CD4-positive, alpha-beta T cell treated with Interleukin-4 for 1 hour (primary cell): Measurements from ENCODE around the gene LY6G5B.
A peak's percentile ranks its signal among the peaks of the same experiment; 100 is the strongest.
"Not testable (repeated sequence)": the region's sequence is repeated elsewhere in the genome, so short reads cannot be mapped to it uniquely, and the experiment has no call there.

ENCODE experiments used
- DNase-seq, 2 donors: peaks; one replicate each; pipeline ENCODE4 v3.0.0-alpha.2; 2020 to 2022

The LY6G5B gene

GRCh38 chr6:31692353-31692752, 22.6 kb downstream of the LY6G5B start:
- DNase-seq, result no peak

DNA sequence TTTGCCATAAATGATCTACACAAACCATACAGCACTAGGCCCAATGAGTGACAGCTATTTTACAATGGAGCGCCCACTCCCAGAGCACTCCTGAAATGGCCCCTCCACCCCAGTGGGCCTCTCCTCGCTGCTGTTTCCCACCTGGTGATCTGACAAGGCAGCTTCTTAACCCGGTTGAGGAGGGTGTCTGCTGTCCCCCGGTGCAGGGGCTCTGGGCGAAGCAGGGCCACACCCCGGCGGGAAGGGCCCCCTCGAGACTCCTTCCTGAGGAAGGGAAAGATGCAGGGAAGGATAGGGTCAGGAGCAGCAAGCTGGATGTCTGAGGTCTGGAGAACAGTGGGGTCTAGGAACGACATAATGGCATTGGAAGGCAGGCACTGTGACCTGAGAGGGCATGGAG, 23.1 kb downstream of the LY6G5B start:
- DNase-seq, result no peak

DNA sequence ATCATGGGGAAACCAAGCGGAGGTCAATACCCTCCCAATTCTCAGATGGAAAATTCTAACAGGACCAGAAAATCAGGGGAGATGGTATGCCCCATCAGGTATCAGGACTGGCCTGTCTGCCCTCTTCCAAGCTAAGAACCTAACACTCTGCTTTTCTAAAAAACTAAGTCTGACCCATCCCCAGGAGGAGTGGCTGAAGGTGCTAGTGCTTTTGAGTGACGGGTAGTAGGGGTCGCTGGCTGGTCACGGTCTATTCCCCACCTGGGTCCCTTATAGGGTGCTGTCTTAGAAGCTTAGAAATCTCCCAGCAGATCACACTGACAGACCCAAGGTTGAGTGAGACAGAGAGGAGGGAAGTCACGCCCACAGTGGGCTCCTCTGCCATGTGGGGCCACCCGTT, 23.8 kb downstream of the LY6G5B start:
- no peak for DNase-seq

- no peak for DNase-seq
Measured at GRCh38 chr6:31697555-31697954, 27.8 kb downstream of the LY6G5B start.

DNA sequence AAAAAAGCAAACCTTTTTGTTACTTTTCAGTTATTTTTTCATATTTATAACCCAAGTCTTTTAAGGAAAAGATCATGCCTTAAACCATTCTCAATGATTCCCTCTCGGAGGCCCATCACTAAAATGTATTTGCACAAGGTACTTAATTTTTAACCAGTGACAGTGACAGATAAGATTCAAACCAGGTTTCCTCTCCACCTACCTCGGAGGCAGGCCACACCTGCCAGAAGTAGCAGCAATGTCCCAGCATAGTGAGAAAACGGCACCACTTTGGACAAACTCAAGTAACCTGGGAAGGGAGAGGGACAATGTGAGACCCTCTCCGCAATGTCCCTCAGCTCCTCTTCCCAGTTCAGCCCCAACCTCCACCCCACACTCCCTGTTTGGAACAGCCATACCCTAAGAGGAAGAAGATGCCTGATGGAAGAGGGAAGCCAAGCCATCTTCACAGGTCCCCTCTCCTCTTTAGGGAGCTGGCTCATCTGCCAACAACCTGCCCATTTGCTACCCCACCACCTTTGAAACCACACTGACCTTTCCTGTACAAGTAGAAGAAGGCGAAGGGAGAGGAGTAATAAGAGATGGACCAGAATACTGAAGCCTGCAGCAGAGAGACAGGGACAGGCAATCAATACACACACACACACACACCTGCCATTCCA, 31.1 kb downstream of the LY6G5B start:
- DNase-seq, result no peak

DNA sequence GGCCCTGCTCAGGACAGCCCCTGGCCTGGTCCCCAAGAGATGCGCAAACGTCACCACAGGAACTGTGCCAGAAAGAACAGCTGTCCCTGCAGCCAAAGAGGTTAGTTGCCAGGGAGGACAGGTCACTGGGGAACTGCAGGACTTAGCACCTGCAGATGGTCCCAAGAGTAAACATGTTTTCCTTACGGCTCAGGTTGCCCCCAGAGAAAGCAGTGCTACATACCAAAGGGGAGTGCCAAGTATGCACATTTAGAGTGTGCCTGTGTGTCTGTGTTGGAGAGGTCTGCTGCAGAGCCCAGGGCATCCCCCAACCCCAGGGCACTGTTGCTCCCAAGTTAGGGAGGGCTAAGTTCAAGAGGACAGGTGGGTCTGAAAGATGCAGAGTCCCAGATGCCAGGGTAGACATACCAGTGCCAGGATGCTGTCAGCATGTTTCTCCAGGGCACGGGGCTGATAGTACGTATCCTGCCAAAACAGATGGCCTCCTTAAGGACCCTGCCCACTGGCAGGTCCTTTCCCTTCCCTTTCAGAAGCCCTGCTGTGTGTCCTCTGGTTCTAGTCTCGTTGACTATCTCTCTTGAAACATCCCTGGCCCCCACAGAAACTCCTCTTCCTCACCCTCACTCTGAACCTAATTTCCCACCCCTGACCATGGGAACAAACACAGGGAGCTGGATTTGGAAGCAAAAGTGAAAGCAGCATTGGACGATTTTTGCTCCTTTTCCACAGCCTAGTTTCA, 32.1 kb downstream of the LY6G5B start:
- peak in 1 of 2 donors; percentile 14 for DNase-seq

DNA sequence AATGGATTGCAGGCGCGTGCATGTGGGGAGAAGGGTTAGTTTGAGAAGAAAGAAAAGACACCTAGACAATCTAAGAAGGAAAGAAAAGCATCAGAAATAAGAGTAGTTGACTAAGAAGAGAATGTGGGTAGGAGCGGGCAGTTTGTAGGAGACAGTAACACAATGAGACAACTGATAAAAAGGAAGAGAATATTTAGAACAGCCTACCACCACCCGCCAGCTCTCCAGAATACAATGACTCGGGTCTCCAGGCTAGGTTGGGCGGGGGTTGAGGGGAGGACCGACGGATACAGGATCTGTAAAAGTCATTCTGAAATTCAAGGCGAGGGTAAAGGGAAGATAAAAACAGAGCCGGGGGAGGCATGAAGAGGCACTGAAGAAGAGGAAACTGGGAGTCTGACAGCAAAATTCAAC, 32.6 kb downstream of the LY6G5B start:
- no peak for DNase-seq

- DNase-seq, result peak; percentile 98 to 99
Measured at GRCh38 chr6:31702819-31703716, 33.3 kb downstream of the LY6G5B start, which contains the start of gene ABHD16A. ABHD16A (minus strand) TSS chr6:31703324; CDS start chr6:31703281, 43 bp downstream.

GRCh38 chr6:31705931-31706330, 36.2 kb downstream of the LY6G5B start:
- DNase-seq, result no peak

GRCh38 chr6:31706599-31706998, 36.8 kb downstream of the LY6G5B start, which contains the start of gene LY6G6F:
LY6G6F (plus strand) TSS chr6:31706866; CDS start chr6:31706907, 41 bp downstream.
- no peak for DNase-seq

- no peak for DNase-seq
Measured at GRCh38 chr6:31707701-31708100, 37.9 kb downstream of the LY6G5B start.

GRCh38 chr6:31708224-31708623, 38.4 kb downstream of the LY6G5B start:
- no peak for DNase-seq

DNA sequence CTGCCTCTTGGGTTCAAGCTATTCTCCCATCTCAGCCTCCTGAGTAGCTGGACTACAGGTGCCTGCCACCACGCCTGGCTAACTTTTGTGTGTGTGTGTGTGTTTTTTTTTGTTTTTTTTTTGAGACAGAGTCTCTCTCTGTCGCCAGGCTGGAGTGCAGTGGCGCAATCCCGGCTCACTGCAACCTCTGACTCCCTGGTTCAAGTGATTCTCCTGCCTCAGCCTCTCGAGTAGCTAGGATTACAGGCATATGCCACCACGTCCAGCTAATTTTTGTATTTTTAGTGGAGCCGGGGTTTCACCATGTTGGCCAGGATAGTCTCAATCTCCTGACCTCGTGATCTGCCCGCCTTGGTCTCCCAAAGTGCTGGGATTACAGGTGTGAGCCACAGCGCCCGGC, 39.4 kb downstream of the LY6G5B start:
- not testable (repeated sequence) for DNase-seq

GRCh38 chr6:31710523-31711219, 40.9 kb downstream of the LY6G5B start:
- DNase-seq, result no peak

DNA sequence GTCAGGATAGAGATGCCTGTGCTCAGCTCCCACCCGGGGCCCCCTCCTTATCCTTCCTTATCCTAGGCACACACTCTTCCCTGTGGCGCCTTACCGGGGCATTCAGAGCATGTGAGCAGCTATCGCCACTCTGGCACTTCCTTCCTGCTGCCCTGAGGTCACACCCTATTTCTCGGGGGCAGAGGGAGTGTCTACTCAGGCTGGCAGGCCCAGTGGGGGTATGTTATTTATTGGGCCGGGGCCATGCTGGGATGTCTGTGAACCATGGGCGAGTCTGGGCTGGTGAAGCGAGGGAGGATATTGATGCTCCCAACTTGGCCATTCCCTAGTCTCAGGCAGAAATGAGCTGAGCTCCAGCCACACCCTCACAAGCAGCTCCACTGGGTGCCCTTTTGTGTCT, 41.5 kb downstream of the LY6G5B start:
- peak in 1 of 2 donors; percentile 24 for DNase-seq

GRCh38 chr6:31712296-31712695, 42.5 kb downstream of the LY6G5B start:
- peak; percentile 28 to 35 for DNase-seq

DNA sequence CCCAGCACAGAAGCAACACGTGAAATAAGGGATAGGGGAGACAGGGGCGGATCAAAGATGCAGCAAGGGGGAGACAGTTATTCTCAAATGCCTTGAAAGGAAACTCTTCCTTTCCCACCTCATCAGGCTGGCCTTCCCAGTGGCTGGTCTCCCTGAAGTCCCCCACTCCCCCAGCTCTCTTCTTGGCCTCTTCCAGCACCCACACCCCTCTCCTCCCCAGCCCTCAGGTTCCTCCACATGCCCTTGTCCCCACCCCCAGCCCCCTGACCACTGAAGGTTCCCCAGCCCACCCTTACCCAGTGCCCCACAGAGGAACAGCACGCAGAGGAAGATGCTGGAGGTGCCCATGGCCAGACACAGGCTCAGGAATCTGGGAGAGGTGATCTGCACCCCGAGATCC, 43.7 kb downstream of the LY6G5B start:
- DNase-seq, result no peak

GRCh38 chr6:31713991-31714684, 44.4 kb downstream of the LY6G5B start:
- DNase-seq, result no peak

- no peak for DNase-seq
Measured at GRCh38 chr6:31715022-31715958, 45.5 kb downstream of the LY6G5B start, which contains the start of gene LY6G6D. LY6G6D (plus strand) TSS chr6:31715348; CDS start chr6:31715356, 8 bp downstream.

- no peak for DNase-seq
Measured at GRCh38 chr6:31717499-31718222, 47.9 kb downstream of the LY6G5B start.
